GOT3 (cell line): ENCODE results near the gene RPL18.
"Not testable (repeated sequence)": the region's sequence is repeated elsewhere in the genome, so short reads cannot be mapped to it uniquely, and the experiment has no call there.

Source experiments
- DNase-seq: peaks from one replicate; lab custom pipeline; 2025; ENCODE audit warnings: mixed read lengths; lab: John Stamatoyannopoulos, UW

RPL18 gene

GRCh38 chr19:48644839-48645619 lies 26.1 kb upstream of the RPL18 start:
- no peak for DNase-seq

GRCh38 chr19:48644355-48644754 lies 25.4 kb upstream of the RPL18 start:
- no peak for DNase-seq

GRCh38 chr19:48642862-48643261 lies 23.9 kb upstream of the RPL18 start:
- DNase-seq, result no peak

- no peak for DNase-seq
These were observed 22.9 kb upstream of the RPL18 start for GRCh38 chr19:48641850-48642249.

- no peak for DNase-seq
These were observed 20.8 kb upstream of the RPL18 start for GRCh38 chr19:48639483-48640375.

- DNase-seq, result no peak
These were observed 19.9 kb upstream of the RPL18 start for GRCh38 chr19:48638831-48639381.

- DNase-seq, result no peak
These were observed 19.2 kb upstream of the RPL18 start for GRCh38 chr19:48637948-48638830.

- DNase-seq, result peak; percentile 88
These were observed 18.5 kb upstream of the RPL18 start for GRCh38 chr19:48637449-48637947.

GRCh38 chr19:48636859-48637448 lies 18.0 kb upstream of the RPL18 start, which contains the start of gene DBP:
TSS of gene DBP (minus strand) at chr19:48637379. CDS start at chr19:48636994, 385 bp downstream.
- no peak for DNase-seq

GRCh38 chr19:48635966-48636858 lies 17.2 kb upstream of the RPL18 start:
- DNase-seq, result no peak

GRCh38 chr19:48635263-48635965 lies 16.4 kb upstream of the RPL18 start:
- no peak for DNase-seq

GRCh38 chr19:48634424-48635262 lies 15.7 kb upstream of the RPL18 start:
- DNase-seq, result peak; percentile 68

- no peak for DNase-seq
These were observed 15.0 kb upstream of the RPL18 start for GRCh38 chr19:48634036-48634342.

- DNase-seq, result no peak
These were observed 14.4 kb upstream of the RPL18 start for GRCh38 chr19:48633148-48634035.

GRCh38 chr19:48632692-48633147 lies 13.7 kb upstream of the RPL18 start:
- DNase-seq, result peak; percentile 25

GRCh38 chr19:48632286-48632685 lies 13.3 kb upstream of the RPL18 start:
- DNase-seq, result not testable (repeated sequence)

GRCh38 chr19:48631225-48631624 lies 12.2 kb upstream of the RPL18 start:
- no peak for DNase-seq
